HepG2 (cell line): ENCODE measurements around the gene PKD2L1. TPM values are rescaled to one million over a fixed set of nuclear protein-coding genes. Genes with fewer than 3 reads are reported as not detected.

Source experiments
- CBX5 ChIP-seq: sonication (generic); formaldehyde crosslinking; IDR thresholded peaks from 2 replicates; pipeline ENCODE4 v1.4.0; 2020; ENCODE audit warnings: missing genetic modification reagents, borderline replicate concordance
- DR1 ChIP-seq: sonication (generic); formaldehyde crosslinking; IDR thresholded peaks from 2 replicates; pipeline ENCODE4 v1.8.0; 2021; ENCODE audit warnings: mild to moderate bottlenecking, missing genetic modification reagents, inconsistent platforms
- FLYWCH1 ChIP-seq: sonication (generic); formaldehyde crosslinking; IDR thresholded peaks from 2 replicates; pipeline ENCODE4 v1.8.1; 2023; ENCODE audit warnings: mild to moderate bottlenecking, missing genetic modification reagents
- FOXO1 ChIP-seq: sonication (generic); formaldehyde crosslinking; IDR thresholded peaks from 2 replicates; pipeline ENCODE4 v1.4.0; 2020; ENCODE audit warnings: missing genetic modification reagents
- HNRNPK ChIP-seq: fragments of 200-400 bp; formaldehyde crosslinking; IDR thresholded peaks from 2 replicates; pipeline ENCODE4 v1.6.1; 2018; ENCODE audit warnings: low read length, low read depth, moderate library complexity, mild to moderate bottlenecking; ENCODE audit not compliant: poor library complexity, severe bottlenecking
- IRF2 ChIP-seq: IDR thresholded peaks from 2 replicates; pipeline ENCODE4 v1.6.1; 2018; ENCODE audit warnings: missing genetic modification reagents, missing compliant biosample characterization
- KDM6A ChIP-seq: IDR thresholded peaks from 2 replicates; pipeline ENCODE4 v1.6.1; 2016; ENCODE audit warnings: low read depth
- MIXL1 ChIP-seq: IDR thresholded peaks from 2 replicates; pipeline ENCODE4 v1.6.1; 2016
- NRL ChIP-seq: sonication (generic); formaldehyde crosslinking; IDR thresholded peaks from 2 replicates; pipeline ENCODE4 v1.5.0; 2020; ENCODE audit warnings: missing genetic modification reagents, mild to moderate bottlenecking, moderate library complexity, borderline replicate concordance
- PHF21A ChIP-seq: sonication (generic); formaldehyde crosslinking; IDR thresholded peaks from 2 replicates; pipeline ENCODE4 v1.5.0; 2020; ENCODE audit warnings: mild to moderate bottlenecking, missing genetic modification reagents
- SOX13 ChIP-seq, 3 experiments: fragments of 450-650 bp in 1 of 3; sonication (generic) in 1 of 3; formaldehyde crosslinking in 1 of 3; IDR thresholded peaks in 2 of 3; conservative IDR thresholded peaks in 1 of 3; 2 replicates each; pipeline versions ENCODE4 v1.5.0 to v1.6.1; 2016 to 2020; ENCODE audit warnings: antibody characterized with exemption in 1 of 3, mild to moderate bottlenecking in 1 of 3, missing compliant biosample characterization in 1 of 3, missing genetic modification reagents in 1 of 3, moderate library complexity in 1 of 3
- SP4 ChIP-seq: sonication (generic); formaldehyde crosslinking; IDR thresholded peaks from 2 replicates; pipeline ENCODE4 v1.8.1; 2023; ENCODE audit warnings: mild to moderate bottlenecking, missing genetic modification reagents
- ZBTB4 ChIP-seq: sonication (generic); formaldehyde crosslinking; IDR thresholded peaks from 2 replicates; pipeline ENCODE4 v1.4.0; 2020; ENCODE audit warnings: missing genetic modification reagents, mild to moderate bottlenecking, borderline replicate concordance
- ZFP90 ChIP-seq: sonication (generic); formaldehyde crosslinking; IDR thresholded peaks from 2 replicates; pipeline ENCODE4 v1.8.0; 2022; ENCODE audit warnings: missing genetic modification reagents, mild to moderate bottlenecking, inconsistent platforms, borderline replicate concordance
- ZMYM4 ChIP-seq: sonication (generic); formaldehyde crosslinking; IDR thresholded peaks from 2 replicates; pipeline ENCODE4 v1.8.1; 2023; ENCODE audit warnings: mild to moderate bottlenecking, missing genetic modification reagents
- ZNF281 ChIP-seq: sonication (generic); formaldehyde crosslinking; IDR thresholded peaks from 2 replicates; pipeline ENCODE4 v1.4.0; 2020; ENCODE audit warnings: missing genetic modification reagents, borderline replicate concordance
- ZNF292 ChIP-seq: sonication (generic); formaldehyde crosslinking; IDR thresholded peaks from 2 replicates; pipeline ENCODE4 v1.8.1; 2022; ENCODE audit warnings: mild to moderate bottlenecking, low read depth, missing genetic modification reagents, borderline replicate concordance
- ZNF547 ChIP-seq: sonication (generic); formaldehyde crosslinking; IDR thresholded peaks from 2 replicates; pipeline ENCODE4 v1.5.1; 2020; ENCODE audit warnings: mild to moderate bottlenecking, missing genetic modification reagents
- ZNF841 ChIP-seq: sonication (generic); formaldehyde crosslinking; IDR thresholded peaks from 2 replicates; pipeline ENCODE4 v1.8.1; 2023; ENCODE audit warnings: missing genetic modification reagents, borderline replicate concordance
- ZNF878 ChIP-seq: sonication (generic); formaldehyde crosslinking; IDR thresholded peaks from 2 replicates; pipeline ENCODE4 v1.8.1; 2023; ENCODE audit warnings: mild to moderate bottlenecking, missing genetic modification reagents, moderate library complexity
- ZNF883 ChIP-seq: sonication (generic); formaldehyde crosslinking; IDR thresholded peaks from 2 replicates; pipeline ENCODE4 v1.5.1; 2020; ENCODE audit warnings: mild to moderate bottlenecking, missing genetic modification reagents; ENCODE audit errors: not compliant biosample characterization
- ZSCAN25 ChIP-seq: sonication (generic); formaldehyde crosslinking; IDR thresholded peaks from 2 replicates; pipeline ENCODE4 v1.8.0; 2022; ENCODE audit warnings: mild to moderate bottlenecking, missing genetic modification reagents
- polyA plus RNA-seq, 8 experiments: library from polyadenylated mRNA; depleted of rRNA in 3 of 8; stranded (reverse) in 7 of 8; unstranded in 1 of 8; fragments of >200 nt; fragmentation: Illumina TruSeq in 4 of 8; extraction: Trizol in 4 of 8; gene quantifications; 2 replicates each; pipeline versions ENCODE4 v1.2.1 to v1.2.3, GENCODE V29; 2011 to 2016; ENCODE audit warnings: low read depth in 4 of 8, missing spikeins in 1 of 8, mixed read lengths in 1 of 8; ENCODE audit not compliant: insufficient read depth in 1 of 8
- total RNA-seq, 5 experiments: library from RNA; depleted of rRNA; stranded (reverse); fragments of >200 nt; fragmentation: Illumina TruSeq; extraction: Trizol; gene quantifications; 2 replicates each; pipeline ENCODE4 v1.2.3, GENCODE V29; 2016; ENCODE audit warnings: low read depth in 1 of 5

The PKD2L1 gene
- total and polyA plus RNA-seq, 2 of the 13 experiments (the other 11 are each of a cell fraction or from before 2014, with no cell fraction given), result 0.07 to 0.15 TPM

DNA sequence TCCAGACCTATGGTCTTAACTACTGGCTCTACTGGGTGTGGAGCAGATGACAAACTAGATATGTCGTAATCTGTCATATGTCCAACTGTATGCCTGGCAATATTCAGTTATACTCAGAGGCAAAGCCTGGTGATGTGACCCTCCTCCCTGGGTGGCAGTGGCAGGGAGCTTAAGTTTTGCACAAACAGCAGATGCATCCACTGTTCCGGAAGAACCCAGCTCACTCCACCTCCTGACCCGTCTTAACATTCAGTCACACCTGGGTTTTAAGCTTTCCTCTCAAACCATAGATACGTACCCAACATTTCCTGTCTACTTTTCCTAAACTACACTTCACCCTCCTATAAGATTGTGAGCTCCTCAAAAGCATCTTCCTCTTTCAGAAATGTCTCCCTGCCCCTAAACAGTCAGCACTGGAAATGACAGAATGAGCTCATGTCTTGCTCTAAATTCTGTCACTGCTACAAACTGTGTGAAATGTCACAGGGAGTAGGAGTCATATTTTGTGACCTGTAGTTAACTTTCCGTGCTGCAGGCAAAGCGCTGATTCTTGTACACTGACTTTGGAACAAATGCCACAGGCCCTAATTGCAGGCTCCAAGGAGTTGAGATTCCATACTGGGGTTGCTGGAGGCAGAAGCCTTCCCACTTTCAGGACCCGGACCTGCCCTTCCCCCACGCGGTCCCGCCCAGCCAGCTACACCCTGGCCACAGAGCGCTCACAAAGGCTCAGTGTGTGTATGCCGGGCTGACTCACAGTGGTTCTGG lies 40.9 kb upstream of the PKD2L1 start (continued):
- TF ChIP-seq ZBTB4 (no peak), KDM6A (0 out of 2 replicates have a peak, but pooled peaks have one; percentile 45), IRF2 (CRISPR knock-in tag) (peak; percentile 63; the same call in 1 of the 2 replicates), ZNF547 (CRISPR knock-in tag) (peak; percentile 31; the same call in 1 of the 2 replicates), MIXL1 (CRISPR knock-in tag) (0 out of 2 replicates have a peak, but pooled peaks have one; percentile 35), PHF21A (CRISPR knock-in tag) (peak; percentile 92), ZNF292 (CRISPR knock-in tag) (peak; percentile 38; the same call in 1 of the 2 replicates), ZNF281 (CRISPR knock-in tag) (peak; percentile 99), ZMYM4 (CRISPR knock-in tag) (peak; percentile 49; the same call in 1 of the 2 replicates), FOXO1 (CRISPR knock-in tag) (peak; percentile 79), ZFP90 (no peak), NRL (CRISPR knock-in tag) (0 out of 2 replicates have a peak, but pooled peaks have one; percentile 42), ZSCAN25 (CRISPR knock-in tag) (peak; percentile 45; the same call in 1 of the 2 replicates), ZNF883 (CRISPR knock-in tag) (peak; percentile 78), ZNF841 (CRISPR knock-in tag) (no peak), CBX5 (CRISPR knock-in tag) (peak; percentile 80; the same call in 1 of the 2 replicates), ZNF878 (CRISPR knock-in tag) (peak; percentile 42; the same call in 1 of the 2 replicates), SOX13 (IDR thresholded peaks at IDR 0.05) (no peak), SOX13 (CRISPR knock-in tag; conservative IDR thresholded peaks at IDR 0.05 in 1 of 2, IDR thresholded peaks at IDR 0.05 in 1 of 2) (peak in 1 of 2 experiments; percentile 76; a peak in 1 of 4 replicates), SP4 (CRISPR knock-in tag) (peak; percentile 75), DR1 (CRISPR knock-in tag) (peak; percentile 68; the same call in 1 of the 2 replicates), FLYWCH1 (CRISPR knock-in tag) (no peak), HNRNPK (no peak)
